ENCODE data around the gene IKZF4.
"Not testable (repeated sequence)": the region's sequence is repeated elsewhere in the genome, so short reads cannot be mapped to it uniquely, and the experiment has no call there.

The IKZF4 gene

DNA sequence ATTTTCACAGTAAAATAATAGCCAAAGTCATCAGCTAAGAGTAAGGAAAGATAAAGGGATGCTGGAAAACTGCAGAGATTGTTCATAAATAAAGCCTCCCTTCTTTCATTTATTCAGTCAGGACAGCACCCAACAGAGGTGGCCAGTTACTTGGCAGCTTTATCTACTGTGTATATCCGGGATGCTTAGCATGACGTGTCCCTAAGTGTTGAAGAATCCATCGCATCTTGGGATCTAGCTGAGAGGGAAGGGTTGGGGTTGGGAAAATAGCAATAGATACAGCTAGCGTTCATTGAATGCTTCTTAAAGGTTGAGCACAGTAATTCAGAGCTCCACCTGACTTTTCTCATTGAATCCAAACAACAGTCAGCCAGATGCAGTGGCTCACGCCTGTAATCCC lies 53.6 kb downstream of the IKZF4 start:
- H3K9me3 ChIP-seq (ENCODE audit: control insufficient read depth, insufficient read depth, low read depth, low read length) = peaks cover 3% of the 10 kb centered on the region; the same call in 1 of the 2 replicates
- H3K36me3 ChIP-seq (ENCODE audit: control insufficient read depth, insufficient read depth, low read length) = no peaks in the 10 kb centered on the region
- no peak overlapping the region for H3K27ac ChIP-seq (ENCODE audit: low read depth, low read length)
- no peaks in the 10 kb centered on the region for H3K27me3 ChIP-seq (ENCODE audit: control insufficient read depth, insufficient read depth, low read length)
- no peak overlapping the region for H3K9ac ChIP-seq (ENCODE audit: low read length)
- peaks cover 4% of the 10 kb centered on the region for H3K4me1 ChIP-seq (ENCODE audit: control insufficient read depth, insufficient read depth, low read length)
- no peak overlapping the region for H3K4me3 ChIP-seq (ENCODE audit: low read depth, low read length)

GRCh38 chr12:56077966-56078365 lies 57.1 kb downstream of the IKZF4 start:
- not testable (repeated sequence) for H3K9ac ChIP-seq (ENCODE audit: low read length); H3K36me3 ChIP-seq (ENCODE audit: control insufficient read depth, insufficient read depth, low read length); H3K4me3 ChIP-seq (ENCODE audit: low read depth, low read length); H3K27ac ChIP-seq (ENCODE audit: low read depth, low read length); H3K27me3 ChIP-seq (ENCODE audit: control insufficient read depth, insufficient read depth, low read length); H3K9me3 ChIP-seq (ENCODE audit: control insufficient read depth, insufficient read depth, low read depth, low read length)
- H3K4me1 ChIP-seq (ENCODE audit: control insufficient read depth, insufficient read depth, low read length) = peaks cover 24% of the 10 kb centered on the region

GRCh38 chr12:56078427-56078826 lies 57.6 kb downstream of the IKZF4 start:
- peak overlapping the region; percentile 74 for H3K9ac ChIP-seq (ENCODE audit: low read length)
- peaks cover 24% of the 10 kb centered on the region for H3K4me1 ChIP-seq (ENCODE audit: control insufficient read depth, insufficient read depth, low read length)
- H3K27ac ChIP-seq (ENCODE audit: low read depth, low read length) = no peak overlapping the region
- no peaks in the 10 kb centered on the region; the same call in 1 of the 2 replicates for H3K36me3 ChIP-seq (ENCODE audit: control insufficient read depth, insufficient read depth, low read length)
- peak overlapping the region; percentile 85 for H3K4me3 ChIP-seq (ENCODE audit: low read depth, low read length)
- peaks cover 6% of the 10 kb centered on the region; the same call in 1 of the 2 replicates for H3K27me3 ChIP-seq (ENCODE audit: control insufficient read depth, insufficient read depth, low read length)
- peaks cover 3% of the 10 kb centered on the region; the same call in 1 of the 2 replicates for H3K9me3 ChIP-seq (ENCODE audit: control insufficient read depth, insufficient read depth, low read depth, low read length)

- H3K9ac ChIP-seq (ENCODE audit: low read length) = peak overlapping the region; percentile 84
- peak overlapping the region; percentile 86 for H3K27ac ChIP-seq (ENCODE audit: low read depth, low read length)
- H3K4me1 ChIP-seq (ENCODE audit: control insufficient read depth, insufficient read depth, low read length) = peaks cover 24% of the 10 kb centered on the region
- H3K36me3 ChIP-seq (ENCODE audit: control insufficient read depth, insufficient read depth, low read length) = peaks cover 6% of the 10 kb centered on the region; the same call in 1 of the 2 replicates
- H3K27me3 ChIP-seq (ENCODE audit: control insufficient read depth, insufficient read depth, low read length) = peaks cover 6% of the 10 kb centered on the region; the same call in 1 of the 2 replicates
- peaks cover 3% of the 10 kb centered on the region; the same call in 1 of the 2 replicates for H3K9me3 ChIP-seq (ENCODE audit: control insufficient read depth, insufficient read depth, low read depth, low read length)
- H3K4me3 ChIP-seq (ENCODE audit: low read depth, low read length) = peak overlapping the region; percentile 85
Observed at GRCh38 chr12:56078931-56079722, 58.3 kb downstream of the IKZF4 start.

DNA sequence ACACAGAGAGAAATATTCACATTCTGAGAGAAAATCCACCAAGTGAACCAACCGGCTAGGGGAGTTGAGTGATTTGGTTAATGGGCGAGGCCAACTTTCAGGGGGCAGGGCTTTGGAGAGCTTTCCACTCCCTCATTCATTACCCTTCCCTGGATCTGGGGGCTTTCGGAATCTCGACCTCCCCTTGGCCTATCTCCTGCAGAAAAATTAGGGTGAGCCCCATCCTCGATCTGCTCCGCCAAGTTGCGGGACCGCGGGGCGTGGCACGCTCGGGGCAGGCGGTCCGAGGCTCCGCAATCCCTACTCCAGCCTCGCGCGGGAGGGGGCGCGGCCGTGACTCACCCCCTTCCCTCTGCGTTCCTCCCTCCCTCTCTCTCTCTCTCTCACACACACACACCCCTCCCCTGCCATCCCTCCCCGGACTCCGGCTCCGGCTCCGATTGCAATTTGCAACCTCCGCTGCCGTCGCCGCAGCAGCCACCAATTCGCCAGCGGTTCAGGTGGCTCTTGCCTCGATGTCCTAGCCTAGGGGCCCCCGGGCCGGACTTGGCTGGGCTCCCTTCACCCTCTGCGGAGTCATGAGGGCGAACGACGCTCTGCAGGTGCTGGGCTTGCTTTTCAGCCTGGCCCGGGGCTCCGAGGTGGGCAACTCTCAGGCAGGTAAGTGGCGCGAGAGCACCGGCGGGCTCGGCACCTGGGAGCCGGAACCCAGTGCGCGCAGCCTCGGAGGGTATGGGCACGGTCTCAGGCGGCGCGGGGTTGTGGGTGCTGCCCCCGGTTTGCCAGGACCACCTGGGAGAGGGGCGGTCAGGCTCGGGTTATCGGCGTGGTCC lies 59.1 kb downstream of the IKZF4 start, which contains the start of gene ERBB3:
Gene ERBB3, plus strand, starts transcription at position 443 of the 833 bp plus-strand sequence. Its CDS starts 136 bp downstream, at position 579.
- Histone ChIP-seq H3K4me1 (ENCODE audit: control insufficient read depth, insufficient read depth, low read length) (peaks cover 24% of the 10 kb centered on the region), H3K27me3 (ENCODE audit: control insufficient read depth, insufficient read depth, low read length) (peaks cover 6% of the 10 kb centered on the region; the same call in 1 of the 2 replicates), H3K9me3 (ENCODE audit: control insufficient read depth, insufficient read depth, low read depth, low read length) (peaks cover 3% of the 10 kb centered on the region; the same call in 1 of the 2 replicates), H3K27ac (ENCODE audit: low read depth, low read length) (peak within 1 kb of the TSS; percentile 86), H3K36me3 (ENCODE audit: control insufficient read depth, insufficient read depth, low read length) (peaks cover 10% of the 10 kb centered on the region), H3K4me3 (ENCODE audit: low read depth, low read length) (peak within 1 kb of the TSS; percentile 85), H3K9ac (ENCODE audit: low read length) (peak within 1 kb of the TSS; percentile 84)

DNA sequence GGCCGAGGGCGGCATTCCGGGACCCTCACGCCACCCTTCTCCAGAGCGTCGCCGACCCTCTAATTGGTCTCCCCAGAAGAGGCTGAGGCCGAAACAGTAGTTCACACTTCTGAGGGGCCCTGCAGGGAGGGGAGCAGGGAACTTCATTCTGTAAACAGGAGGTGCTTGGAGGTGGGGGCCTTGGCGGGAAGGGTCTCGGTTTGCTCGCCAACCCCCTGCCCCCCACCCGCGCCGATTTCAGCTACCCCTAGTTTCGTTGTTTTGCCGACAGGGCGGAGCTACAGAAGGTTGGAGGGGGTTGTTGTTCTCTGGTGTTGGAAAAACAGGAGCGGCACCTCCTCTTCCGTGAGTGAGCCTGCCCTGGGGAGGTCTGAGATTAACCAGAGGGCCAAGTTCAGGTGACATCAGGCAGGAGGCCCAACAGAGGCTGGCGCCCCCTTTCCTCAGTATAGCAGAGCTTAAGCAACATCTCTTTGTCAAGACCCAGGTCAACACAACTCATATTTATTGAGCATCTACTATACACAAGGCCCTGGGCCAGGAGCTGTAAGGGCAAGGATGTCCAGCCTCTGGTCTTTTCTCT lies 59.8 kb downstream of the IKZF4 start:
- Histone ChIP-seq H3K4me1 (ENCODE audit: control insufficient read depth, insufficient read depth, low read length) (peaks cover 24% of the 10 kb centered on the region), H3K9me3 (ENCODE audit: control insufficient read depth, insufficient read depth, low read depth, low read length) (peaks cover 3% of the 10 kb centered on the region; the same call in 1 of the 2 replicates), H3K27ac (ENCODE audit: low read depth, low read length) (peak overlapping the region; percentile 86), H3K9ac (ENCODE audit: low read length) (peak overlapping the region; percentile 84), H3K27me3 (ENCODE audit: control insufficient read depth, insufficient read depth, low read length) (peaks cover 6% of the 10 kb centered on the region; the same call in 1 of the 2 replicates), H3K4me3 (ENCODE audit: low read depth, low read length) (peak overlapping the region; percentile 85), H3K36me3 (ENCODE audit: control insufficient read depth, insufficient read depth, low read length) (peaks cover 14% of the 10 kb centered on the region)

DNA sequence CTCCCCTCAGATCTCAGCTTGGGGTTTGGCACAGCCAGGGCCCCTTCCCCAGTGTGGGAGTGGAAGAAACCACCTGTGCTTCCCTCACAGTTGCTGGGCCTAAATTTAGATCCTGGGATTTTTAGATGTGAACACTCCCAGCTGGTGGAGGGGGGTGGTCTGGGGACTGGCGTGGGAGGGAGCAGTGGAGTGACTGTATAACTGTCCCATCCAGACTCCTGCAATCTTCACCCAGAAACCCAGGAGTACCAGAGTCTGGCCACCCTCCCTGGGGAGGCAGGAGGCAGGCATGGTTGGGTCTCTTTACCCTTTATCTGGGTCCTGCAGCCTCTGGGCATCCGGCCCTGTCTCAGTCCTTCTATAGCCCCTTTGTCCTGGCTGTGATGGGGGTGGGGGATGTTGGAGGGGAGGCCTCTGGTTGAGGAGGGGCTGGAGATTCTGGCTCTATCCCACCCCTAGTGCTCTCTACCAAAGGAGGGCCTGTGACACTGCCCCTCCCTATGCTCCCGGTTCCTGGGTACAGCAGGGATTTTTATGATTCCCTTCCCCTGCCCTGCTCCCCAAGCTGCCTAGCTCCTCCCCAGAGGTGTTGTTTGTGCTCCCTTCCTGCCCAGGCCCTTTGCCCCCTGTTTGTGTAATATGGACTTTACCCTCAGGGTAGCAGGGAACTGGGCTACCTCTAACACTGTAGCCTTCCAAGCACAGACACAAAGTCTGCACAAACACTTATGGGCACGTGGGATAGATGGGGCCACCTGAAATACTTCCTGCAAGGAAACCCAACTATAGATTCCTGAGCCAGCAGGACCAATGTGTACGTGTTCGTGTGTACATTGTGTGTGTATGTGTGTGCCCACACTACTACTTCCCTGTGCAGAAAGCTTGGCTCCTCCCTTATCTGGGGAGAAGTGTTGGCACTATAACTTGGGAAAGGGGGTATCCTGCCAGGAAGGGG lies 60.8 kb downstream of the IKZF4 start:
- peaks cover 6% of the 10 kb centered on the region; the same call in 1 of the 2 replicates for H3K27me3 ChIP-seq (ENCODE audit: control insufficient read depth, insufficient read depth, low read length)
- peaks cover 3% of the 10 kb centered on the region; the same call in 1 of the 2 replicates for H3K9me3 ChIP-seq (ENCODE audit: control insufficient read depth, insufficient read depth, low read depth, low read length)
- peaks cover 24% of the 10 kb centered on the region for H3K4me1 ChIP-seq (ENCODE audit: control insufficient read depth, insufficient read depth, low read length)
- H3K9ac ChIP-seq (ENCODE audit: low read length) = peak overlapping the region; percentile 84
- H3K27ac ChIP-seq (ENCODE audit: low read depth, low read length) = peak overlapping the region; percentile 21; the same call in 1 of the 2 replicates
- peaks cover 21% of the 10 kb centered on the region for H3K36me3 ChIP-seq (ENCODE audit: control insufficient read depth, insufficient read depth, low read length)
- peak overlapping the region; percentile 85 for H3K4me3 ChIP-seq (ENCODE audit: low read depth, low read length)

DNA sequence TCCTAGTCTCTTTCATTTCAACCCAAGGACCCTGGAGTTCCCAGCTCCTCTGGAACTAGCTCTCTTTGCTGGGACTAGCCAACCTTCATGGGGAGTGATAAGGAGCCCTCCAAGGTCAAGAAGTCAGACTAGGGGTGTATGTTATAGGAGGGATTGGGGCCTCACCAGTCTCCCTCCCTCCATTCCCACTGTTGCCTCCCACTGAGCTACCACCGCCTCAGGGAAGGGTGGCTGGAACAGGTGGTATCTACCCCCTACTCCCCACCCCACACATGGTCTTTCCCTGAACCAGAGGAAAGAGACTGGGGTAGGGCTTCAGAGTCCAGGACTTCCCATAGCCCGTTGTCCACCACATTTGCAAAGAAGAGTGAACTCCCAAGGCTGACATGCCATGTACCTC lies 61.5 kb downstream of the IKZF4 start:
- Histone ChIP-seq H3K9me3 (ENCODE audit: control insufficient read depth, insufficient read depth, low read depth, low read length) (no peaks in the 10 kb centered on the region), H3K36me3 (ENCODE audit: control insufficient read depth, insufficient read depth, low read length) (peaks cover 29% of the 10 kb centered on the region), H3K9ac (ENCODE audit: low read length) (no peak overlapping the region), H3K4me1 (ENCODE audit: control insufficient read depth, insufficient read depth, low read length) (peaks cover 24% of the 10 kb centered on the region), H3K27ac (ENCODE audit: low read depth, low read length) (no peak overlapping the region), H3K4me3 (ENCODE audit: low read depth, low read length) (peak overlapping the region; percentile 85; the same call in 1 of the 2 replicates), H3K27me3 (ENCODE audit: control insufficient read depth, insufficient read depth, low read length) (peaks cover 6% of the 10 kb centered on the region; the same call in 1 of the 2 replicates)

GRCh38 chr12:56082967-56083366 lies 62.1 kb downstream of the IKZF4 start:
- H3K27ac ChIP-seq (ENCODE audit: low read depth, low read length) = no peak overlapping the region
- H3K4me3 ChIP-seq (ENCODE audit: low read depth, low read length) = no peak overlapping the region
- H3K4me1 ChIP-seq (ENCODE audit: control insufficient read depth, insufficient read depth, low read length) = peaks cover 24% of the 10 kb centered on the region
- peaks cover 34% of the 10 kb centered on the region for H3K36me3 ChIP-seq (ENCODE audit: control insufficient read depth, insufficient read depth, low read length)
- H3K9ac ChIP-seq (ENCODE audit: low read length) = no peak overlapping the region
- no peaks in the 10 kb centered on the region for H3K9me3 ChIP-seq (ENCODE audit: control insufficient read depth, insufficient read depth, low read depth, low read length)
- peaks cover 6% of the 10 kb centered on the region; the same call in 1 of the 2 replicates for H3K27me3 ChIP-seq (ENCODE audit: control insufficient read depth, insufficient read depth, low read length)

Data from HUES6 (cell line).